GM12878 (cell line): Measurements from ENCODE around the gene NUMB. TPM values are rescaled to one million over a fixed set of nuclear protein-coding genes. Genes with fewer than 3 reads are reported as not detected.

Source experiments
- ATAC-seq: fragments of 200-7000 bp; cut with Tn5 transposase; 3 replicates; pipeline ENCODE4 v1.9.1; 2020; ENCODE audit warnings: mild to moderate bottlenecking, moderate library complexity
- BruUV-seq: library from RNA; stranded (reverse); fragments of 400-500 nt; replicated peaks from 2 replicates; lab custom pipeline; 2021; lab: Mats Ljungman, UMichigan
- CTCF ChIA-PET: fragments of 300-600 bp; sonication (Branson Sonifier 250); formaldehyde crosslinking; extraction: SDS; loops from one replicate; lab custom pipeline; 2021; ENCODE audit warnings: inconsistent platforms; lab: Yijun Ruan, JAX
- POLR2A ChIA-PET: fragments of 350-600 bp; formaldehyde crosslinking; extraction: SDS; loops from one replicate; lab custom pipeline; 2021; ENCODE audit warnings: inconsistent platforms; lab: Charles Lee
- RAD21 ChIA-PET: fragments of 300-600 bp; sonication (Branson Sonifier 250); formaldehyde crosslinking; loops from one replicate; lab custom pipeline; 2023; ENCODE audit warnings: antibody characterized with exemption; ENCODE audit not compliant: unreplicated experiment; lab: Charles Lee
- SMC1A ChIA-PET: fragments of 300-600 bp; sonication (Branson Sonifier 250); formaldehyde crosslinking; loops from one replicate; lab custom pipeline; 2023; ENCODE audit not compliant: unreplicated experiment, uncharacterized antibody; lab: Charles Lee
- DNase-seq: peaks from one replicate; pipeline ENCODE4 v3.0.0-alpha.2; 2011; ENCODE audit warnings: low read depth, low spot score
- FAIRE-seq: peaks from 3 replicates; lab custom pipeline; 2011; peaks lifted over from hg19 to GRCh38; lab: Jason Lieb, UNC
- H2AFZ ChIP-seq: 2 replicates; pipeline ENCODE4 v1.6.0; 2011; ENCODE audit warnings: low read depth, low read length, control low read depth; ENCODE audit not compliant: control insufficient read depth
- H3K27ac ChIP-seq: 2 replicates; pipeline ENCODE4 v1.5.1; 2011; ENCODE audit warnings: control low read depth; ENCODE audit not compliant: control insufficient read depth, insufficient read depth
- H3K27me3 ChIP-seq, 2 experiments: replicated peaks in 1 of 2; 2 replicates each; pipeline versions ENCODE4 v1.6.0 to v1.6.1; 2011; ENCODE audit warnings: low read length in 1 of 2; ENCODE audit not compliant: control insufficient read depth in 2 of 2, insufficient read depth in 2 of 2
- H3K36me3 ChIP-seq, 2 experiments: 2 replicates each; pipeline ENCODE4 v1.5.1; 2011; ENCODE audit warnings: low read length in 1 of 2; ENCODE audit not compliant: control insufficient read depth in 2 of 2, insufficient read depth in 2 of 2
- H3K4me1 ChIP-seq: 2 replicates; pipeline ENCODE4 v1.6.1; 2011; ENCODE audit warnings: mild to moderate bottlenecking, low read length, moderate library complexity, mixed read lengths; ENCODE audit not compliant: control insufficient read depth, insufficient read depth
- H3K4me2 ChIP-seq: 2 replicates; pipeline ENCODE4 v1.6.0; 2011; ENCODE audit warnings: control low read depth; ENCODE audit not compliant: control insufficient read depth, insufficient read depth
- H3K4me3 ChIP-seq: fragments of 200-600 bp; sonication (generic); 2 replicates; pipeline ENCODE4 v1.5.1; 2016
- H3K79me2 ChIP-seq: 2 replicates; pipeline ENCODE4 v1.6.0; 2011; ENCODE audit warnings: low read length; ENCODE audit not compliant: control insufficient read depth, insufficient read depth
- H3K9ac ChIP-seq: 2 replicates; pipeline ENCODE4 v1.8.0; 2011; ENCODE audit warnings: low read length, control low read depth, mixed read lengths; ENCODE audit not compliant: control insufficient read depth, insufficient read depth
- H3K9me3 ChIP-seq: replicated peaks from 3 replicates; pipeline ENCODE4 v1.5.1; 2011; ENCODE audit warnings: mild to moderate bottlenecking, low read length; ENCODE audit not compliant: control insufficient read depth, insufficient read depth
- H4K20me1 ChIP-seq: 2 replicates; pipeline ENCODE4 v1.6.0; 2011; ENCODE audit not compliant: control insufficient read depth, insufficient read depth
- BHLHE40 ChIP-seq, 2 experiments: fragments of 450-650 bp in 1 of 2; IDR thresholded peaks; 2 replicates each; pipeline ENCODE4 v1.6.1; 2011 to 2017; ENCODE audit warnings: low read depth in 2 of 2, borderline replicate concordance in 1 of 2, improper control_type of control experiment in 1 of 2, low read length in 1 of 2, mild to moderate bottlenecking in 1 of 2
- SPI1 ChIP-seq: IDR thresholded peaks from 2 replicates; pipeline ENCODE4 v1.6.1; 2011; ENCODE audit warnings: low read depth, mild to moderate bottlenecking, low read length, moderate library complexity, borderline replicate concordance; ENCODE audit not compliant: insufficient read depth
- ZSCAN29 ChIP-seq: fragments of 450-650 bp; IDR thresholded peaks from 2 replicates; pipeline ENCODE4 v1.6.1; 2017; ENCODE audit warnings: mild to moderate bottlenecking, moderate library complexity
- WGBS: methylation state at CpG from one replicate; pipeline ENCODE4 v1.1.6; 2016; ENCODE audit warnings: low lambda C conversion rate; ENCODE audit not compliant: insufficient replicate concordance, insufficient coverage; ENCODE audit errors: missing lambda C conversion rate; 5-methylcytosine and 5-hydroxymethylcytosine counted together
- in situ Hi-C: fragments of 300-500 bp; cut with MboI; formaldehyde crosslinking; loops from 9 replicates; pipeline ENCODE4 v1.14.3; 2018; ENCODE audit warnings: mixed read lengths
- intact Hi-C: fragments of 100-400 bp; cut with micrococcal nuclease; formaldehyde crosslinking; loops from one replicate; pipeline ENCODE4 v1.14.2; 2022; ENCODE audit not compliant: unreplicated experiment
- polyA plus RNA-seq, 11 experiments: library from polyadenylated mRNA; depleted of rRNA in 4 of 11; unstranded in 6 of 11; stranded (reverse) in 5 of 11; fragments of >200 nt; fragmentation: Nextera tagmentation in 4 of 11; fragmentation: Illumina TruSeq in 1 of 11; extraction: Ambion mirVana in 4 of 11; extraction: Trizol in 1 of 11; gene quantifications; 1 replicate in 1 of 11; 2 replicates in 10 of 11; pipeline versions ENCODE4 v1.2.1 to v1.2.3, GENCODE V29; 2011 to 2016; ENCODE audit warnings: inconsistent platforms in 2 of 11, missing spikeins in 2 of 11, low read depth in 1 of 11
- total RNA-seq, 4 experiments: library from RNA; depleted of rRNA in 3 of 4; stranded (reverse); fragments of >200 nt in 3 of 4; fragmentation: Illumina TruSeq in 1 of 4; extraction: Trizol in 1 of 4; gene quantifications; 2 replicates each; pipeline versions ENCODE4 v1.2.1 to v1.2.3, GENCODE V29; 2013 to 2021
- TF ChIP-seq, protein P1 (sequence below): IDR thresholded peaks from 2 replicates; pipeline ENCODE4 v1.6.1; 2012; ENCODE audit warnings: low read depth, low read length, improper control_type of control experiment
- TF ChIP-seq, protein P2 (sequence below): IDR thresholded peaks from 2 replicates; pipeline ENCODE4 v1.6.1; 2011; ENCODE audit warnings: low read depth, mild to moderate bottlenecking, low read length, moderate library complexity, borderline replicate concordance; ENCODE audit errors: extremely low read depth

The NUMB gene
- total and polyA plus RNA-seq, 10 of the 15 experiments (the other 5 are each of a cell fraction or from before 2014, with no cell fraction given), result 22.0 to 147 (median 48.9) TPM

DNA sequence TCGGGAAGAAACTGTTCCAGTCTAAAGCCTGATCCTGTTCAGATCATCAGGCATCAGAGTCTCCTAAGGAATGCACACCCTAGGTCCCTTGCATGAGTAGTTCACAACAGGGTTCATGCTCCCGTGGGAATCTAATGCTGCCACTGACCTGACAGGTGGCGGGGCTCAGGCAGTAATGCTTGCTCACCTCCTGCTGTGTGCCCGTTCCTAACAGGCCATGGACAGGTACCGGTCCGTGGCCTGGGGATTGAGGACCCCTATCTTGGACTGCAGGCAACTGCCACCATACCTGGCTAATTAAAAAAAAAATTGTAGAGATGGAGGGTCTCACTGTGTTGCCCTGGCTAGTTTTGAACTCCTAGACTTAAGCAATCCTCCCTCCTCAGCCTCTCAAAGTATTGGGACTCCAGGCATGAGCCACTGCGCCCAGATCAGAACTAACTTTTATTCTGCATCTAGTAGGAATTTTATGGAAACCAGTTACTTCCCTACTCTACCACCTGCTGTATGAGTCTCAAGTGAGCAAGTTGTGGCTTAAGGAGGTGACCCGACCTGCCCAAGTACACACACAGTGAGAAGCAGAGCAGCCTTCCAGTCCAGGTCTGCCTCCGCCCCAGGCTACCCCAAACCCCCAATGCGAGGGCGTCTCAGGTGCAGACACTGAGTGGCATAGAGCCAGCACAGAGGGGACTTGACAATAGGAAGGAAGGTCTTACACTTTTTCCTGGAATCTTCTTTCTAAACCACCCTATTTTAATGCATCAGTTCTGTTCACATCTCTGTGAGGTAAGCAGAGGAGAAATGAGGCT lies 223.6 kb downstream of the NUMB start:
- RAD21 ChIA-PET, result interaction anchor here (0.8 to 1.3 kb wide), 6 partner anchors 11 to 243 kb away, joined by 3 to 7 read pairs (median 4); no protein-coding TSS in a partner anchor
- in situ Hi-C loops, result no loop called here
- SMC1A ChIA-PET, result interaction anchor here (1.1 to 1.4 kb wide), 3 partner anchors 31 to 235 kb away, joined by 3 to 4 read pairs (median 4); no protein-coding TSS in a partner anchor

DNA sequence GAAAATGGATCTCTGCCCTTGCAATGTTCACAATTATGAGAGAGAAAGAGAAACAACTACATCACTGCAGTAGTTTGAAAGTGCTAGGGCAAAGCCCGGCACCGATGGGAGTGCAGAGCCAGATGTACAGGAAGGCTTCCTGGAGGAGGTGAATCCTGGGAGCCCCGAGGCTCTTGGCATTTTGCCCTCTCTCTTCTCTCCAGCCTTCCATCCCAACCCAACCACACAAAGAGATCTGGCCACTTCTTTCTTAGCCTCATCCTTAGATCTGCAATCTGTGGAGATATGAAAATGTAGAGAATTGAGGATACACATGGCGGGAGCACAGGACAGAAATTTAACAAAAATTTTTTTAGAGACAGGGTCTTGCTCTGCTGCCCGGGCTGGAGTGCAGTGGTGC lies 224.3 kb downstream of the NUMB start:
- intact Hi-C loops (loop anchor here (5.0 kb wide), 1 partner anchor 238 kb away; no protein-coding TSS in a partner anchor), in situ Hi-C loops (no loop called here)
- H3K9ac ChIP-seq, result no peak overlapping the region
- no peak for FAIRE-seq
- H3K4me2 ChIP-seq, result no peak overlapping the region
- no peaks in the 10 kb centered on the region for H3K79me2 ChIP-seq
- ChIA-PET SMC1A (interaction anchor here (2.3 to 5.2 kb wide), 3 partner anchors 32 to 236 kb away, joined by 6 to 75 read pairs (median 13); no protein-coding TSS in a partner anchor), POLR2A (interaction anchor here (0.5 kb wide), 1 partner anchor 13 kb away, joined by 3 read pairs; no protein-coding TSS in a partner anchor), CTCF (interaction anchor here (6.6 kb wide), 1 partner anchor 237 kb away, joined by 75 read pairs; no protein-coding TSS in a partner anchor), RAD21 (no interaction called here)
- no peak overlapping the region for H2AFZ ChIP-seq
- H3K4me3 ChIP-seq, result no peak overlapping the region
- no peak overlapping the region for H3K27ac ChIP-seq
- no peaks in the 10 kb centered on the region; the same call in 2 of the 3 replicates for H3K9me3 ChIP-seq
- WGBS, result 73% methylated on average over 5 of the region's 5 CpGs
- no peaks in the 10 kb centered on the region for H3K36me3 ChIP-seq
- H3K27me3 ChIP-seq, result peaks cover 7 to 24% of the 10 kb centered on the region in 2 experiments
- no peak for ATAC-seq
- no peak for TF ChIP-seq BHLHE40 (IDR thresholded peaks at IDR 0.05; ENCODE audit: borderline replicate concordance in 1 of 2, low read depth in 2 of 2, low read length in 1 of 2)
- TF ChIP-seq, protein P1, sequence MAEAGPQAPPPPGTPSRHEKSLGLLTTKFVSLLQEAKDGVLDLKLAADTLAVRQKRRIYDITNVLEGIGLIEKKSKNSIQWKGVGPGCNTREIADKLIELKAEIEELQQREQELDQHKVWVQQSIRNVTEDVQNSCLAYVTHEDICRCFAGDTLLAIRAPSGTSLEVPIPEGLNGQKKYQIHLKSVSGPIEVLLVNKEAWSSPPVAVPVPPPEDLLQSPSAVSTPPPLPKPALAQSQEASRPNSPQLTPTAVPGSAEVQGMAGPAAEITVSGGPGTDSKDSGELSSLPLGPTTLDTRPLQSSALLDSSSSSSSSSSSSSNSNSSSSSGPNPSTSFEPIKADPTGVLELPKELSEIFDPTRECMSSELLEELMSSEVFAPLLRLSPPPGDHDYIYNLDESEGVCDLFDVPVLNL, result no peak
- no peaks in the 10 kb centered on the region for H4K20me1 ChIP-seq
- DNase-seq, result no peak
- BruUV-seq, result no TSS peak
- peaks cover 19% of the 10 kb centered on the region for H3K4me1 ChIP-seq

More for the DNA sequence above, 223.6 kb downstream of the NUMB start:
- peaks cover 8 to 26% of the 10 kb centered on the region in 2 experiments for H3K27me3 ChIP-seq
- no peak for DNase-seq
- H3K4me3 ChIP-seq, result no peak overlapping the region
- ChIA-PET CTCF (interaction anchor here (0.6 to 6.6 kb wide), 6 partner anchors 9 to 237 kb away, joined by 3 to 75 read pairs (median 6); no protein-coding TSS in a partner anchor), POLR2A (interaction anchor here (0.8 to 1.1 kb wide), 4 partner anchors 10 to 61 kb away, joined by 3 to 5 read pairs (median 3); no protein-coding TSS in a partner anchor)
- H3K4me1 ChIP-seq, result peaks cover 20% of the 10 kb centered on the region
- no peaks in the 10 kb centered on the region for H4K20me1 ChIP-seq
- 38% methylated on average over 11 of the region's 11 CpGs for WGBS
- no peak for FAIRE-seq
- intact Hi-C loops, result loop anchor here (5.0 kb wide), 1 partner anchor 238 kb away; no protein-coding TSS in a partner anchor
- H3K79me2 ChIP-seq, result no peaks in the 10 kb centered on the region
- no peak overlapping the region for H3K27ac ChIP-seq
- no TSS peak for BruUV-seq
- ATAC-seq, result no peak
- no peaks in the 10 kb centered on the region for H3K36me3 ChIP-seq
- no peak overlapping the region for H2AFZ ChIP-seq
- TF ChIP-seq, protein P2, sequence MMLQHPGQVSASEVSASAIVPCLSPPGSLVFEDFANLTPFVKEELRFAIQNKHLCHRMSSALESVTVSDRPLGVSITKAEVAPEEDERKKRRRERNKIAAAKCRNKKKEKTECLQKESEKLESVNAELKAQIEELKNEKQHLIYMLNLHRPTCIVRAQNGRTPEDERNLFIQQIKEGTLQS, result no peak
- no peak for TF ChIP-seq ZSCAN29
- TF ChIP-seq SPI1, result no peak
- H3K4me2 ChIP-seq, result no peak overlapping the region
- no peak overlapping the region for H3K9ac ChIP-seq
- no peaks in the 10 kb centered on the region; the same call in 2 of the 3 replicates for H3K9me3 ChIP-seq
